CD4-positive, CD25-positive, alpha-beta regulatory T cell (primary cell): ENCODE measurements around the gene CAPG. TPM values are rescaled to one million over a fixed set of nuclear protein-coding genes. Genes with fewer than 3 reads are reported as not detected.
A peak's percentile ranks its signal among the peaks of the same experiment; 100 is the strongest.
"Not testable (repeated sequence)": the region's sequence is repeated elsewhere in the genome, so short reads cannot be mapped to it uniquely, and the experiment has no call there.

Experiments used
- ATAC-seq, 2 donors: fragments of 150-1000 bp; cut with Tn5 transposase; one replicate each; pipeline ENCODE4 v1.10.0; 2021; ENCODE audit warnings: low read depth in 2 of 2, moderate number of reproducible peaks in 2 of 2, moderate library complexity in 1 of 2
- DNase-seq, 3 donors: peaks; one replicate each; pipeline versions ENCODE4 v3.0.0 to v3.0.0-alpha.2; 2012 to 2022; ENCODE audit warnings: mixed read lengths in 1 of 3
- H3K27ac ChIP-seq: one replicate; pipeline ENCODE4 v1.7.0; 2013; ENCODE audit warnings: mild to moderate bottlenecking, low read length; ENCODE audit not compliant: insufficient read depth, poor library complexity, severe bottlenecking
- H3K27me3 ChIP-seq: one replicate; pipeline ENCODE4 v1.7.0; 2013; ENCODE audit warnings: low read length; ENCODE audit not compliant: control insufficient read depth, insufficient read depth
- H3K36me3 ChIP-seq: one replicate; pipeline ENCODE4 v1.7.0; 2013; ENCODE audit warnings: mild to moderate bottlenecking, low read length, moderate library complexity; ENCODE audit not compliant: control insufficient read depth, insufficient read depth
- H3K4me1 ChIP-seq: 2 replicates; pipeline ENCODE4 v1.7.0; 2013; ENCODE audit warnings: mild to moderate bottlenecking, low read length; ENCODE audit not compliant: insufficient read depth, control insufficient read depth, poor library complexity, severe bottlenecking
- H3K4me3 ChIP-seq: one replicate; pipeline ENCODE4 v1.7.0; 2013; ENCODE audit warnings: low read depth, mild to moderate bottlenecking, low read length, moderate library complexity
- H3K9me3 ChIP-seq, 2 experiments: 1 replicate in 1 of 2; 2 replicates in 1 of 2; pipeline ENCODE4 v1.7.0; 2013; ENCODE audit warnings: low read length in 2 of 2, mild to moderate bottlenecking in 1 of 2, moderate library complexity in 1 of 2; ENCODE audit not compliant: control insufficient read depth in 2 of 2
- H3K27ac Mint-ChIP-seq, 3 donors: one replicate each; pipeline ENCODE4 v1.8.0; 2020 to 2022; ENCODE audit warnings: mild to moderate bottlenecking in 3 of 3, mixed read lengths in 3 of 3, moderate library complexity in 2 of 3
- H3K27me3 Mint-ChIP-seq: one replicate; pipeline ENCODE4 v1.8.0; 2022; ENCODE audit warnings: mild to moderate bottlenecking, mixed read lengths
- H3K36me3 Mint-ChIP-seq: one replicate; pipeline ENCODE4 v1.8.0; 2020; ENCODE audit warnings: mixed read lengths
- H3K4me1 Mint-ChIP-seq, 4 donors: one replicate each; pipeline ENCODE4 v1.8.0; 2020 to 2022; ENCODE audit warnings: mixed read lengths in 4 of 4, mild to moderate bottlenecking in 1 of 4
- H3K4me3 Mint-ChIP-seq, 4 donors: one replicate each; pipeline ENCODE4 v1.8.0; 2020 to 2022; ENCODE audit warnings: mild to moderate bottlenecking in 4 of 4, mixed read lengths in 4 of 4, moderate library complexity in 3 of 4
- H3K9me3 Mint-ChIP-seq, 7 donors: one replicate each; pipeline ENCODE4 v1.8.0; 2020 to 2022; ENCODE audit warnings: mixed read lengths in 7 of 7, mild to moderate bottlenecking in 3 of 7, moderate library complexity in 2 of 7
- polyA plus RNA-seq, 4 donors: library from polyadenylated mRNA; unstranded; fragments of 300-500 nt; fragmentation: Illumina TruSeq; gene quantifications; one replicate each; pipeline ENCODE4 v1.2.3, GENCODE V29; 2021
- total RNA-seq: library from RNA; stranded (reverse); gene quantifications from one replicate; pipeline ENCODE4 v1.2.3, GENCODE V29; 2022

Gene CAPG
- total and polyA plus RNA-seq, 5 donors from 2014 or later = 19.9 to 74.7 (median 44.5) TPM

GRCh38 chr2:85441864-85442263, 31.7 kb upstream of the CAPG start:
- Mint-ChIP-seq H3K4me3 (peak overlapping the region in 1 of 4 donors; percentile 27), H3K9me3 (peaks cover 0 to 2% (median 0%) of the 10 kb centered on the region in 7 donors), H3K27ac (peak overlapping the region in 1 of 3 donors; percentile 7), H3K27me3 (peaks cover 4% of the 10 kb centered on the region), H3K4me1 (peaks cover 5 to 38% (median 22%) of the 10 kb centered on the region in 4 donors), H3K36me3 (no peaks in the 10 kb centered on the region)
- Histone ChIP-seq H3K27ac (no peak overlapping the region), H3K4me3 (no peak overlapping the region), H3K27me3 (no peaks in the 10 kb centered on the region), H3K36me3 (no peaks in the 10 kb centered on the region), H3K4me1 (peaks cover 32% of the 10 kb centered on the region), H3K9me3 (no peaks in the 10 kb centered on the region)
- DNase-seq = no peak
- no peak for ATAC-seq

GRCh38 chr2:85440729-85441128, 30.6 kb upstream of the CAPG start:
- Histone ChIP-seq H3K27ac (no peak overlapping the region), H3K9me3 (no peaks in the 10 kb centered on the region), H3K36me3 (no peaks in the 10 kb centered on the region), H3K4me3 (no peak overlapping the region), H3K4me1 (peaks cover 33% of the 10 kb centered on the region), H3K27me3 (no peaks in the 10 kb centered on the region)
- Mint-ChIP-seq H3K4me3 (peak overlapping the region in 1 of 4 donors; percentile 87), H3K27me3 (peaks cover 4% of the 10 kb centered on the region), H3K36me3 (no peaks in the 10 kb centered on the region), H3K4me1 (peaks cover 5 to 45% (median 23%) of the 10 kb centered on the region in 4 donors), H3K27ac (peak overlapping the region in 2 of 3 donors; percentile 23 to 92), H3K9me3 (peaks cover 0 to 2% (median 0%) of the 10 kb centered on the region in 7 donors)
- no peak for ATAC-seq
- no peak for DNase-seq

- no peaks in the 10 kb centered on the region for H3K36me3 ChIP-seq
- H3K9me3 Mint-ChIP-seq = peaks cover 0 to 2% (median 0%) of the 10 kb centered on the region in 7 donors
- peak overlapping the region; percentile 14 for H3K4me3 ChIP-seq
- DNase-seq = peak in 2 of 3 donors; percentile 22 to 87
- no peaks in the 10 kb centered on the region for H3K27me3 ChIP-seq
- peaks cover 4% of the 10 kb centered on the region for H3K27me3 Mint-ChIP-seq
- H3K9me3 ChIP-seq = no peaks in the 10 kb centered on the region
- peaks cover 5 to 45% (median 23%) of the 10 kb centered on the region in 4 donors for H3K4me1 Mint-ChIP-seq
- H3K27ac ChIP-seq = peak overlapping the region; percentile 29
- no peak for ATAC-seq
- no peaks in the 10 kb centered on the region for H3K36me3 Mint-ChIP-seq
- H3K27ac Mint-ChIP-seq = peak overlapping the region; percentile 69 to 99 (median 92)
- H3K4me3 Mint-ChIP-seq = peak overlapping the region; percentile 82 to 90 (median 88)
- H3K4me1 ChIP-seq = peaks cover 33% of the 10 kb centered on the region
These were observed 29.8 kb upstream of the CAPG start for GRCh38 chr2:85439986-85440385.

GRCh38 chr2:85439569-85439968, 29.4 kb upstream of the CAPG start:
- not testable (repeated sequence) for H3K9me3 Mint-ChIP-seq, H3K27me3 Mint-ChIP-seq

GRCh38 chr2:85439025-85439472, 28.9 kb upstream of the CAPG start:
- H3K27me3 ChIP-seq = no peaks in the 10 kb centered on the region
- no peak overlapping the region for H3K4me3 ChIP-seq
- Mint-ChIP-seq H3K27ac (peak overlapping the region; percentile 82 to 99 (median 92)), H3K4me3 (peak overlapping the region; percentile 82 to 92 (median 88)), H3K36me3 (no peaks in the 10 kb centered on the region), H3K4me1 (peaks cover 5 to 45% (median 23%) of the 10 kb centered on the region in 4 donors), H3K9me3 (peaks cover 0 to 2% (median 0%) of the 10 kb centered on the region in 7 donors), H3K27me3 (peaks cover 4% of the 10 kb centered on the region)
- DNase-seq (no peak), ATAC-seq (no peak)
- H3K9me3 ChIP-seq = no peaks in the 10 kb centered on the region
- peaks cover 33% of the 10 kb centered on the region for H3K4me1 ChIP-seq
- H3K27ac ChIP-seq = peak overlapping the region; percentile 94
- H3K36me3 ChIP-seq = no peaks in the 10 kb centered on the region

More at GRCh38 chr2:85439569-85439968, 29.4 kb upstream of the CAPG start:
- H3K36me3 ChIP-seq, H3K36me3 Mint-ChIP-seq, ATAC-seq, H3K27me3 ChIP-seq, H3K9me3 ChIP-seq, DNase-seq: not testable (repeated sequence)
- H3K27ac ChIP-seq = peak overlapping the region; percentile 29
- H3K4me3 ChIP-seq = peak overlapping the region; percentile 14
- H3K4me3 Mint-ChIP-seq = peak overlapping the region; percentile 82 to 90 (median 88)
- peaks cover 5 to 45% (median 23%) of the 10 kb centered on the region in 4 donors for H3K4me1 Mint-ChIP-seq
- peak overlapping the region; percentile 82 to 99 (median 92) for H3K27ac Mint-ChIP-seq
- peaks cover 33% of the 10 kb centered on the region for H3K4me1 ChIP-seq

- Histone ChIP-seq H3K4me1 (peaks cover 33% of the 10 kb centered on the region), H3K27me3 (no peaks in the 10 kb centered on the region), H3K4me3 (peak overlapping the region; percentile 74), H3K9me3 (no peaks in the 10 kb centered on the region), H3K36me3 (no peaks in the 10 kb centered on the region), H3K27ac (peak overlapping the region; percentile 94)
- no peaks in the 10 kb centered on the region for H3K36me3 Mint-ChIP-seq
- H3K27ac Mint-ChIP-seq = peak overlapping the region; percentile 92 to 99 (median 97)
- H3K4me1 Mint-ChIP-seq = peaks cover 5 to 45% (median 24%) of the 10 kb centered on the region in 4 donors
- peak in 1 of 3 donors; percentile 36 for DNase-seq
- peak; percentile 6 to 7 for ATAC-seq
- H3K9me3 Mint-ChIP-seq = peaks cover 0 to 2% (median 0%) of the 10 kb centered on the region in 7 donors
- H3K27me3 Mint-ChIP-seq = peaks cover 4% of the 10 kb centered on the region
- H3K4me3 Mint-ChIP-seq = peak overlapping the region; percentile 87 to 95 (median 91)
These were observed 28.2 kb upstream of the CAPG start for GRCh38 chr2:85438201-85439024.

- peaks cover 0 to 2% (median 0%) of the 10 kb centered on the region in 7 donors for H3K9me3 Mint-ChIP-seq
- H3K4me3 Mint-ChIP-seq = peak overlapping the region; percentile 87 to 96 (median 92)
- H3K4me1 Mint-ChIP-seq = peaks cover 5 to 45% (median 24%) of the 10 kb centered on the region in 4 donors
- peaks cover 4% of the 10 kb centered on the region for H3K27me3 Mint-ChIP-seq
- Histone ChIP-seq H3K27ac (peak overlapping the region; percentile 94), H3K27me3 (no peaks in the 10 kb centered on the region), H3K4me1 (peaks cover 33% of the 10 kb centered on the region), H3K9me3 (no peaks in the 10 kb centered on the region), H3K4me3 (peak overlapping the region; percentile 74), H3K36me3 (no peaks in the 10 kb centered on the region)
- DNase-seq (peak; percentile 71 to 87 (median 80)), ATAC-seq (peak; percentile 79 to 87)
- no peaks in the 10 kb centered on the region for H3K36me3 Mint-ChIP-seq
- H3K27ac Mint-ChIP-seq = peak overlapping the region; percentile 92 to 99 (median 99)
These were observed 27.5 kb upstream of the CAPG start for GRCh38 chr2:85437488-85438200.
